HEK293 (cell line): ENCODE results near the gene LILRA6.
"Not testable (repeated sequence)": the region's sequence is repeated elsewhere in the genome, so short reads cannot be mapped to it uniquely, and the experiment has no call there.

Experiments
- CTCF ChIA-PET: fragments of 350-600 bp; formaldehyde crosslinking; extraction: SDS; loops from one replicate; lab custom pipeline; 2021; ENCODE audit warnings: antibody characterized with exemption; lab: Yijun Ruan, JAX
- POLR2A ChIA-PET: fragments of 300-600 bp; formaldehyde crosslinking; extraction: SDS; loops from one replicate; lab custom pipeline; 2020; ENCODE audit warnings: antibody characterized with exemption, inconsistent platforms; lab: Yijun Ruan, JAX
- H3K27ac ChIP-seq: fragments of 200-500 bp; sonication (Bioruptor generic); 2 replicates; pipeline ENCODE4 v1.5.1; 2014; ENCODE audit warnings: low read depth, low read length, control low read depth, inconsistent platforms; ENCODE audit errors: extremely low read depth
- H3K36me3 ChIP-seq, 2 experiments: fragments of 200-500 bp in 1 of 2; sonication (Bioruptor generic) in 1 of 2; 1 replicate in 1 of 2; 2 replicates in 1 of 2; pipeline ENCODE4 v1.5.1; 2014 to 2017; ENCODE audit warnings: inconsistent platforms in 2 of 2, low read length in 2 of 2; ENCODE audit not compliant: control insufficient read depth in 2 of 2, insufficient read depth in 1 of 2
- H3K4me1 ChIP-seq: fragments of 200-500 bp; sonication (Bioruptor generic); 2 replicates; pipeline ENCODE4 v1.5.1; 2014; ENCODE audit warnings: mild to moderate bottlenecking, low read length, inconsistent platforms; ENCODE audit not compliant: control insufficient read depth, insufficient read depth
- H3K4me3 ChIP-seq: 2 replicates; pipeline ENCODE4 v1.5.1; 2011; ENCODE audit warnings: low read depth, mild to moderate bottlenecking, control low read depth, low read length, moderate library complexity
- H3K9me3 ChIP-seq: fragments of 200-500 bp; sonication (Bioruptor generic); 2 replicates; pipeline ENCODE4 v1.5.1; 2014; ENCODE audit warnings: low read depth, low read length, inconsistent platforms; ENCODE audit not compliant: control insufficient read depth, insufficient read depth
- HOXA7 ChIP-seq: sonication (generic); formaldehyde crosslinking; IDR thresholded peaks from 2 replicates; pipeline ENCODE4 v1.8.1; 2022; ENCODE audit warnings: missing genetic modification reagents, borderline replicate concordance
- KLF1 ChIP-seq: fragments of 450-650 bp; formaldehyde crosslinking; IDR thresholded peaks from 2 replicates; pipeline ENCODE4 v1.5.1; 2016; ENCODE audit warnings: missing biosample characterization, missing genetic modification characterization
- PRDM2 ChIP-seq: fragments of 450-650 bp; formaldehyde crosslinking; IDR thresholded peaks from 2 replicates; pipeline ENCODE4 v1.5.1; 2016; ENCODE audit warnings: missing biosample characterization, missing genetic modification characterization, borderline replicate concordance
- ZBTB11 ChIP-seq: fragments of 450-650 bp; formaldehyde crosslinking; conservative IDR thresholded peaks from 2 replicates; pipeline ENCODE4 v1.5.1; 2016; ENCODE audit warnings: low read depth, missing biosample characterization, missing genetic modification characterization
- ZBTB8A ChIP-seq: fragments of 450-650 bp; formaldehyde crosslinking; IDR thresholded peaks from 2 replicates; pipeline ENCODE4 v1.5.1; 2016; ENCODE audit warnings: missing biosample characterization, missing genetic modification characterization
- ZFP37 ChIP-seq: fragments of 450-650 bp; formaldehyde crosslinking; IDR thresholded peaks from 2 replicates; pipeline ENCODE4 v1.5.1; 2016; ENCODE audit warnings: missing biosample characterization, missing genetic modification characterization
- ZNF138 ChIP-seq: fragments of 450-650 bp; formaldehyde crosslinking; IDR thresholded peaks from 2 replicates; pipeline ENCODE4 v1.5.1; 2016; ENCODE audit warnings: missing biosample characterization, missing genetic modification characterization, borderline replicate concordance
- ZNF221 ChIP-seq: fragments of 450-650 bp; formaldehyde crosslinking; IDR thresholded peaks from 2 replicates; pipeline ENCODE4 v1.5.1; 2017; ENCODE audit warnings: missing biosample characterization, missing genetic modification characterization, borderline replicate concordance
- ZNF24 ChIP-seq: fragments of 450-650 bp; formaldehyde crosslinking; IDR thresholded peaks from 2 replicates; pipeline ENCODE4 v1.5.1; 2016; ENCODE audit warnings: missing biosample characterization, missing genetic modification characterization
- ZNF394 ChIP-seq: fragments of 450-650 bp; formaldehyde crosslinking; IDR thresholded peaks from 2 replicates; pipeline ENCODE4 v1.5.1; 2016; ENCODE audit warnings: missing biosample characterization, missing genetic modification characterization, mild to moderate bottlenecking, moderate library complexity, borderline replicate concordance
- ZNF510 ChIP-seq: fragments of 450-650 bp; formaldehyde crosslinking; IDR thresholded peaks from 2 replicates; pipeline ENCODE4 v1.5.1; 2018; ENCODE audit warnings: mild to moderate bottlenecking, missing genetic modification characterization, missing biosample characterization; ENCODE audit not compliant: insufficient replicate concordance
- ZNF521 ChIP-seq: fragments of 450-650 bp; formaldehyde crosslinking; IDR thresholded peaks from 2 replicates; pipeline ENCODE4 v1.5.1; 2017; ENCODE audit warnings: missing biosample characterization, mild to moderate bottlenecking, missing genetic modification characterization
- ZNF610 ChIP-seq: fragments of 450-650 bp; formaldehyde crosslinking; IDR thresholded peaks from 2 replicates; pipeline ENCODE4 v1.5.1; 2016; ENCODE audit warnings: missing biosample characterization, missing genetic modification characterization, borderline replicate concordance
- ZNF639 ChIP-seq: fragments of 450-650 bp; formaldehyde crosslinking; IDR thresholded peaks from 2 replicates; pipeline ENCODE4 v1.5.1; 2016; ENCODE audit warnings: missing biosample characterization, missing genetic modification characterization
- ZNF660 ChIP-seq: fragments of 450-650 bp; IDR thresholded peaks from 2 replicates; pipeline ENCODE4 v1.5.1; 2018; ENCODE audit warnings: missing biosample characterization, mild to moderate bottlenecking, missing genetic modification characterization
- ZNF837 ChIP-seq: fragments of 450-650 bp; formaldehyde crosslinking; IDR thresholded peaks from 2 replicates; pipeline ENCODE4 v1.5.1; 2016; ENCODE audit warnings: missing biosample characterization, missing genetic modification characterization
- ZSCAN18 ChIP-seq: fragments of 450-650 bp; formaldehyde crosslinking; IDR thresholded peaks from 2 replicates; pipeline ENCODE4 v1.5.1; 2016; ENCODE audit warnings: missing biosample characterization, missing genetic modification characterization
- ZSCAN30 ChIP-seq: fragments of 450-650 bp; IDR thresholded peaks from 2 replicates; pipeline ENCODE4 v1.5.1; 2018; ENCODE audit warnings: missing biosample characterization, mild to moderate bottlenecking, missing genetic modification characterization, moderate library complexity
- TF ChIP-seq, protein P1 (sequence below): fragments of 450-650 bp; formaldehyde crosslinking; IDR thresholded peaks from 2 replicates; pipeline ENCODE4 v1.5.1; 2016; ENCODE audit warnings: missing biosample characterization, missing genetic modification characterization

The LILRA6 gene

DNA sequence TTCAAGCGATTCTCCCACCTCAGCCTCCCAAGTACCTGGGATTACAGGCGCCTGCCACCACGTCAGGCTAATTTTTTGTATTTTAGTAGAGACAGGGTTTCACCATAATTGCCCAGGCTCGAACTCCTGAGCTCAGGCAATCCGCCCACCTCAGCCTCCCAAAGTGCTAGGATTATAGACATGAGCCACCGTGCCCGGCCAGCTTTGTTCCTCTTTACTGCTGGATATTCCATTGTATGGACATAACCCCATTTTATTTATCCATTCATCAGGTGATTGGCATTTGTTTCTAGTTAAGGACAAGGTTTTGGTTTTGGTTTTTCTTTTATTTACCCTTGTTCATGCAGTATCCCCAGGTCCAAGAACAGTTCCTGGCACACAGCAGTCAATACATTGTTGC, 46.1 kb downstream of the LILRA6 start (continued):
- TF ChIP-seq ZNF521 (no peak), ZBTB11 (tag by site-specific recombination) (no peak), ZNF510 (tag by site-specific recombination) (no peak)
- TF ChIP-seq, protein P1, sequence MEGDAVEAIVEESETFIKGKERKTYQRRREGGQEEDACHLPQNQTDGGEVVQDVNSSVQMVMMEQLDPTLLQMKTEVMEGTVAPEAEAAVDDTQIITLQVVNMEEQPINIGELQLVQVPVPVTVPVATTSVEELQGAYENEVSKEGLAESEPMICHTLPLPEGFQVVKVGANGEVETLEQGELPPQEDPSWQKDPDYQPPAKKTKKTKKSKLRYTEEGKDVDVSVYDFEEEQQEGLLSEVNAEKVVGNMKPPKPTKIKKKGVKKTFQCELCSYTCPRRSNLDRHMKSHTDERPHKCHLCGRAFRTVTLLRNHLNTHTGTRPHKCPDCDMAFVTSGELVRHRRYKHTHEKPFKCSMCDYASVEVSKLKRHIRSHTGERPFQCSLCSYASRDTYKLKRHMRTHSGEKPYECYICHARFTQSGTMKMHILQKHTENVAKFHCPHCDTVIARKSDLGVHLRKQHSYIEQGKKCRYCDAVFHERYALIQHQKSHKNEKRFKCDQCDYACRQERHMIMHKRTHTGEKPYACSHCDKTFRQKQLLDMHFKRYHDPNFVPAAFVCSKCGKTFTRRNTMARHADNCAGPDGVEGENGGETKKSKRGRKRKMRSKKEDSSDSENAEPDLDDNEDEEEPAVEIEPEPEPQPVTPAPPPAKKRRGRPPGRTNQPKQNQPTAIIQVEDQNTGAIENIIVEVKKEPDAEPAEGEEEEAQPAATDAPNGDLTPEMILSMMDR (tag by site-specific recombination), result no peak

- H3K4me1 ChIP-seq, H3K27ac ChIP-seq, H3K4me3 ChIP-seq, H3K9me3 ChIP-seq: not testable (repeated sequence)
- ChIA-PET CTCF (interaction anchor here (0.8 kb wide), 1 partner anchor 38 kb away, joined by 3 read pairs; no protein-coding TSS in a partner anchor), POLR2A (interaction anchor here (1.3 kb wide), 1 partner anchor 12 kb away, joined by 3 read pairs; no protein-coding TSS in a partner anchor)
- TF ChIP-seq KLF1 (tag by site-specific recombination), result peak; percentile 91
- peaks cover 32 to 39% of the 10 kb centered on the region in 2 experiments for H3K36me3 ChIP-seq
Measured at GRCh38 chr19:54194463-54194862, 48.1 kb downstream of the LILRA6 start.

GRCh38 chr19:54193011-54193410, 49.6 kb downstream of the LILRA6 start:
- Histone ChIP-seq H3K9me3 (no peaks in the 10 kb centered on the region), H3K36me3 (peaks cover 32 to 38% of the 10 kb centered on the region in 2 experiments), H3K4me3 (no peak overlapping the region), H3K27ac (no peak overlapping the region), H3K4me1 (peaks cover 14% of the 10 kb centered on the region)
- POLR2A ChIA-PET, result interaction anchor here (0.7 to 5.8 kb wide), 3 partner anchors 15 to 275 kb away, joined by 3 to 152 read pairs (median 19); partner anchors contain the start of gene LENG1
- CTCF ChIA-PET, result interaction anchor here (1.2 kb wide), 1 partner anchor 73 kb away, joined by 6 read pairs; no protein-coding TSS in a partner anchor
- no peak for TF ChIP-seq HOXA7 (CRISPR knock-in tag)
- TF ChIP-seq ZFP37 (tag by site-specific recombination), result no peak
- no peak for TF ChIP-seq ZNF138 (tag by site-specific recombination)
- no peak for TF ChIP-seq ZNF221
- TF ChIP-seq ZBTB8A (tag by site-specific recombination), result no peak
- no peak for TF ChIP-seq ZNF660 (tag by site-specific recombination)
- TF ChIP-seq ZSCAN30 (tag by site-specific recombination), result no peak
- no peak for TF ChIP-seq PRDM2 (tag by site-specific recombination)
- no peak for TF ChIP-seq ZNF394 (tag by site-specific recombination)
- no peak for TF ChIP-seq ZSCAN18 (tag by site-specific recombination)
- TF ChIP-seq ZNF610 (tag by site-specific recombination), result no peak
- TF ChIP-seq ZNF837 (tag by site-specific recombination), result no peak
- no peak for TF ChIP-seq ZNF24 (tag by site-specific recombination)
- no peak for TF ChIP-seq ZNF639 (tag by site-specific recombination)
